Tibial nerve (tissue), 3 donors: ENCODE measurements around the gene OPALIN.

Experiments used
- CTCF ChIP-seq, 5 experiments: fragments of 200-600 bp in 3 of 5; fragments of 450-650 bp in 2 of 5; sonication (generic) in 3 of 5; IDR thresholded peaks; one replicate each; pipeline ENCODE4 v1.5.1; 2016 to 2019; ENCODE audit warnings: antibody characterized with exemption in 5 of 5, mild to moderate bottlenecking in 3 of 5, moderate library complexity in 2 of 5
- POLR2A ChIP-seq, 2 donors: fragments of 450-650 bp; IDR thresholded peaks; one replicate each; pipeline ENCODE4 v1.6.1; 2017; ENCODE audit warnings: antibody characterized with exemption in 2 of 2, mild to moderate bottlenecking in 2 of 2, moderate library complexity in 2 of 2

- TF ChIP-seq CTCF (IDR thresholded peaks at IDR 0.05) (no peak), POLR2A (IDR thresholded peaks at IDR 0.05) (no peak)
Measured at GRCh38 chr10:96397902-96398301, 39.1 kb upstream of the OPALIN start.
